CD4-positive, alpha-beta T cell (primary cell): ENCODE measurements around the gene PAQR8. TPM values are rescaled to one million over a fixed set of nuclear protein-coding genes. Genes with fewer than 3 reads are reported as not detected.

Experiments
- ATAC-seq: fragments of 200-7000 bp; cut with Tn5 transposase; one replicate; pipeline ENCODE4 v1.10.0; 2022; ENCODE audit warnings: mild to moderate bottlenecking; ENCODE audit not compliant: poor library complexity
- CTCF ChIA-PET: fragments of 350-600 bp; sonication (Branson Sonifier 250); formaldehyde crosslinking; loops from one replicate; lab custom pipeline; 2021; ENCODE audit warnings: antibody characterized with exemption, inconsistent platforms; lab: Charles Lee
- POLR2A ChIA-PET: fragments of 350-600 bp; sonication (Branson Sonifier 250); formaldehyde crosslinking; loops from one replicate; lab custom pipeline; 2021; ENCODE audit warnings: antibody characterized with exemption, inconsistent platforms; lab: Charles Lee
- DNase-seq, 14 experiments: peaks; one replicate each; pipeline ENCODE4 v3.0.0-alpha.2; 2013 to 2020; ENCODE audit warnings: mixed read lengths in 2 of 14
- H3K27ac ChIP-seq, 2 donors: one replicate each; pipeline versions ENCODE4 v1.5.1 to v1.7.0; 2013; ENCODE audit warnings: low read length in 2 of 2, low read depth in 1 of 2, mild to moderate bottlenecking in 1 of 2
- H3K27me3 ChIP-seq, 2 experiments: 1 replicate in 1 of 2; 2 replicates in 1 of 2; pipeline versions ENCODE4 v1.6.1 to v1.7.0; 2013; ENCODE audit warnings: low read length in 2 of 2, control low read depth in 1 of 2, mild to moderate bottlenecking in 1 of 2, moderate library complexity in 1 of 2; ENCODE audit not compliant: insufficient read depth in 2 of 2, control insufficient read depth in 1 of 2
- H3K36me3 ChIP-seq: one replicate; pipeline ENCODE4 v1.6.1; 2013; ENCODE audit warnings: low read length, control low read depth; ENCODE audit not compliant: insufficient read depth
- H3K4me1 ChIP-seq: one replicate; pipeline ENCODE4 v1.6.1; 2013; ENCODE audit warnings: low read length, control low read depth; ENCODE audit not compliant: insufficient read depth
- H3K4me3 ChIP-seq: one replicate; pipeline ENCODE4 v1.5.1; 2013; ENCODE audit warnings: mild to moderate bottlenecking, low read length, moderate library complexity
- H3K9me3 ChIP-seq, 2 experiments: 1 replicate in 1 of 2; 2 replicates in 1 of 2; pipeline versions ENCODE4 v1.6.1 to v1.7.0; 2013; ENCODE audit warnings: low read length in 2 of 2, mild to moderate bottlenecking in 2 of 2, control low read depth in 1 of 2, moderate library complexity in 1 of 2; ENCODE audit not compliant: control insufficient read depth in 1 of 2, insufficient read depth in 1 of 2
- H3K27ac Mint-ChIP-seq: one replicate; pipeline ENCODE4 v1.8.0; 2020; ENCODE audit warnings: mixed read lengths
- H3K27me3 Mint-ChIP-seq: one replicate; pipeline ENCODE4 v1.8.0; 2021; ENCODE audit warnings: mixed read lengths
- H3K36me3 Mint-ChIP-seq: one replicate; pipeline ENCODE4 v1.8.0; 2021; ENCODE audit warnings: low read depth, mixed read lengths
- H3K4me1 Mint-ChIP-seq: one replicate; pipeline ENCODE4 v1.8.0; 2021; ENCODE audit warnings: low read depth, mixed read lengths
- H3K4me3 Mint-ChIP-seq: one replicate; pipeline ENCODE4 v1.8.0; 2020; ENCODE audit warnings: mild to moderate bottlenecking, mixed read lengths
- H3K9me3 Mint-ChIP-seq: one replicate; pipeline ENCODE4 v1.8.0; 2020; ENCODE audit warnings: mixed read lengths
- CTCF ChIP-seq: fragments of 200-600 bp; IDR thresholded peaks from one replicate; pipeline ENCODE4 v1.8.0; 2022; ENCODE audit warnings: antibody characterized with exemption, mild to moderate bottlenecking
- intact Hi-C, 2 experiments: fragments of 100-400 bp; cut with DNase I in 1 of 2; cut with micrococcal nuclease in 1 of 2; formaldehyde crosslinking; loops; one replicate each; pipeline versions ENCODE4 v1.15.1 to v1.9.0; 2023 to 2025; cut with DNase I, micrococcal nuclease
- total RNA-seq, 174 experiments: library from RNA in 2 of 174; stranded (reverse) in 2 of 174; gene quantifications; one replicate each; pipeline ENCODE4 v1.2.3 and lab custom pipeline; 2021 to 2026

Gene PAQR8
- total RNA-seq, 2 experiments from 2014 or later = 1.8 to 1.9 TPM

GRCh38 chr6:52403627-52404026 lies 41.7 kb downstream of the PAQR8 start:
- CTCF ChIA-PET = interaction anchor here (1.0 kb wide), 1 partner anchor 118 kb away, joined by 3 read pairs; no protein-coding TSS in a partner anchor
- Histone ChIP-seq H3K4me3 (no peak overlapping the region), H3K9me3 (peaks cover 0 to 9% of the 10 kb centered on the region in 2 experiments), H3K4me1 (peaks cover 35% of the 10 kb centered on the region), H3K36me3 (peaks cover 33% of the 10 kb centered on the region), H3K27me3 (no peaks in the 10 kb centered on the region), H3K27ac (peak overlapping the region in 1 of 2 donors; percentile 9)
- ATAC-seq = no peak
- Mint-ChIP-seq H3K4me3 (no peak overlapping the region), H3K9me3 (no peaks in the 10 kb centered on the region), H3K4me1 (peaks cover 61% of the 10 kb centered on the region), H3K36me3 (peaks cover 35% of the 10 kb centered on the region), H3K27ac (peak overlapping the region; percentile 74), H3K27me3 (no peaks in the 10 kb centered on the region)
- POLR2A ChIA-PET = interaction anchor here (0.9 to 9.4 kb wide), 2 partner anchors 9 to 15 kb away, joined by 3 to 138 read pairs; no protein-coding TSS in a partner anchor
- no peak for TF ChIP-seq CTCF
- intact Hi-C loops = loop anchor here in 1 of 2 experiments (10.0 kb wide), 1 partner anchor 239 kb away; no protein-coding TSS in a partner anchor
- no peak for DNase-seq

GRCh38 chr6:52405243-52405642 lies 43.3 kb downstream of the PAQR8 start:
- no peak overlapping the region for H3K4me3 ChIP-seq
- ATAC-seq (no peak), DNase-seq (no peak)
- no peak overlapping the region for H3K27ac ChIP-seq
- H3K27me3 ChIP-seq = no peaks in the 10 kb centered on the region
- no peak for TF ChIP-seq CTCF
- POLR2A ChIA-PET = interaction anchor here (9.4 kb wide), 1 partner anchor 17 kb away, joined by 138 read pairs; no protein-coding TSS in a partner anchor
- Mint-ChIP-seq H3K9me3 (no peaks in the 10 kb centered on the region), H3K27ac (peak overlapping the region; percentile 74), H3K27me3 (no peaks in the 10 kb centered on the region), H3K4me3 (no peak overlapping the region), H3K36me3 (peaks cover 35% of the 10 kb centered on the region), H3K4me1 (peaks cover 45% of the 10 kb centered on the region)
- H3K4me1 ChIP-seq = peaks cover 19% of the 10 kb centered on the region
- intact Hi-C loops = loop anchor here in 1 of 2 experiments (10.0 kb wide), 1 partner anchor 240 kb away; no protein-coding TSS in a partner anchor
- H3K36me3 ChIP-seq = peaks cover 33% of the 10 kb centered on the region
- CTCF ChIA-PET = interaction anchor here (0.8 to 4.8 kb wide), 3 partner anchors 12 to 43 kb away, joined by 3 to 24 read pairs (median 3); partner anchors contain the start of gene PAQR8
- peaks cover 0 to 9% of the 10 kb centered on the region in 2 experiments for H3K9me3 ChIP-seq

GRCh38 chr6:52407467-52407866 lies 45.5 kb downstream of the PAQR8 start:
- peaks cover 38% of the 10 kb centered on the region for H3K4me1 Mint-ChIP-seq
- ChIA-PET CTCF (interaction anchor here (0.6 to 4.8 kb wide), 20 partner anchors 9 to 640 kb away, joined by 3 to 24 read pairs (median 3); partner anchors contain the start of gene EFHC1), POLR2A (interaction anchor here (0.7 to 1.1 kb wide), 4 partner anchors 9 to 256 kb away, joined by 3 to 4 read pairs (median 3); partner anchors contain the start of gene PAQR8)
- peaks cover 35% of the 10 kb centered on the region for H3K36me3 Mint-ChIP-seq
- Histone ChIP-seq H3K27ac (no peak overlapping the region), H3K9me3 (peaks cover 0 to 9% of the 10 kb centered on the region in 2 experiments), H3K4me1 (peaks cover 11% of the 10 kb centered on the region), H3K27me3 (no peaks in the 10 kb centered on the region), H3K4me3 (no peak overlapping the region), H3K36me3 (peaks cover 33% of the 10 kb centered on the region)
- no peaks in the 10 kb centered on the region for H3K27me3 Mint-ChIP-seq
- peak overlapping the region; percentile 81 for H3K27ac Mint-ChIP-seq
- intact Hi-C loops = loop anchor here (1.0 to 10.0 kb wide), 2 partner anchors 243 to 256 kb away; no protein-coding TSS in a partner anchor
- peak in 4 of 14 experiments; percentile 19 to 69 (median 61) for DNase-seq
- peak; percentile 57 for TF ChIP-seq CTCF
- H3K4me3 Mint-ChIP-seq = no peak overlapping the region
- H3K9me3 Mint-ChIP-seq = no peaks in the 10 kb centered on the region
- peak; percentile 97 for ATAC-seq
